ENCODE measurements around the gene DHRS4L2.
"Not testable (repeated sequence)": the region's sequence is repeated elsewhere in the genome, so short reads cannot be mapped to it uniquely, and the experiment has no call there.

DNA sequence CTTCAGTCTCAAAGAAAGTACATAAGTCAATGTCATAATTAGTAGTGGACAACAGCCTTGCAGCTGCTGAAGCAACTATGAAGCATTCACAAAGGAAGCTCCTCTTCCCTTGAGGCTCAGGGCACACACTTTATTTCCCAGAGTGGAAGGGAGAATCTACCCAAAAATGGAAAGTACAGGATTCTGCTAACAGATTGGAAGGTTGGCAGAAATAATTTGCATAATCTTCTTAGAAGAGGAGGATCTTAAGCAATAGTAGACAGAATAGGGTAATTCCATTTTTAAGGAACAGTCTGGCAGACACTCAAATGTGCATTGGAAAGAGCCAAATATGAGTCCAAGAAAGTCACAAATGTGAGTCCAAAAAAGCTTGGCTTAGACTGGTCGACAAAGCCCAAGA is 2.2 kb downstream of the DHRS4L2 start:
- TF ChIP-seq, protein P1, sequence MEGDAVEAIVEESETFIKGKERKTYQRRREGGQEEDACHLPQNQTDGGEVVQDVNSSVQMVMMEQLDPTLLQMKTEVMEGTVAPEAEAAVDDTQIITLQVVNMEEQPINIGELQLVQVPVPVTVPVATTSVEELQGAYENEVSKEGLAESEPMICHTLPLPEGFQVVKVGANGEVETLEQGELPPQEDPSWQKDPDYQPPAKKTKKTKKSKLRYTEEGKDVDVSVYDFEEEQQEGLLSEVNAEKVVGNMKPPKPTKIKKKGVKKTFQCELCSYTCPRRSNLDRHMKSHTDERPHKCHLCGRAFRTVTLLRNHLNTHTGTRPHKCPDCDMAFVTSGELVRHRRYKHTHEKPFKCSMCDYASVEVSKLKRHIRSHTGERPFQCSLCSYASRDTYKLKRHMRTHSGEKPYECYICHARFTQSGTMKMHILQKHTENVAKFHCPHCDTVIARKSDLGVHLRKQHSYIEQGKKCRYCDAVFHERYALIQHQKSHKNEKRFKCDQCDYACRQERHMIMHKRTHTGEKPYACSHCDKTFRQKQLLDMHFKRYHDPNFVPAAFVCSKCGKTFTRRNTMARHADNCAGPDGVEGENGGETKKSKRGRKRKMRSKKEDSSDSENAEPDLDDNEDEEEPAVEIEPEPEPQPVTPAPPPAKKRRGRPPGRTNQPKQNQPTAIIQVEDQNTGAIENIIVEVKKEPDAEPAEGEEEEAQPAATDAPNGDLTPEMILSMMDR (IDR thresholded peaks at IDR 0.05) = not testable (repeated sequence)
- TF ChIP-seq POLR2A (IDR thresholded peaks at IDR 0.05; ENCODE audit: low read depth); POLR2AphosphoS5 (IDR thresholded peaks at IDR 0.05): not testable (repeated sequence)
